HG02642 (cell line): ENCODE data around the gene GNE.
"Not testable (repeated sequence)": the region's sequence is repeated elsewhere in the genome, so short reads cannot be mapped to it uniquely, and the experiment has no call there.

Source experiments
- ATAC-seq: cut with Tn5 transposase; IDR thresholded peaks from one replicate; pipeline ENCODE4 v1.9.1; 2021; ENCODE audit warnings: mild to moderate bottlenecking; ENCODE audit not compliant: unreplicated experiment, poor library complexity

Gene GNE

GRCh38 chr9:36258208-36258995 lies at the start of gene GNE:
Gene GNE (minus strand): TSS chr9:36258448. CDS start chr9:36249355, 9,093 bp downstream.
- peak; percentile 91 for ATAC-seq

GRCh38 chr9:36306471-36307306 lies 48.4 kb upstream of the GNE start:
- no peak for ATAC-seq

- ATAC-seq, result not testable (repeated sequence)
Observed at GRCh38 chr9:36304366-36304765, 46.1 kb upstream of the GNE start.

GRCh38 chr9:36301227-36301626 lies 43.0 kb upstream of the GNE start:
- ATAC-seq, result no peak

- ATAC-seq, result no peak
Observed at GRCh38 chr9:36298566-36298965, 40.3 kb upstream of the GNE start.

- ATAC-seq, result no peak
Observed at GRCh38 chr9:36297798-36298197, 39.5 kb upstream of the GNE start.

GRCh38 chr9:36294996-36295395 lies 36.7 kb upstream of the GNE start:
- ATAC-seq, result not testable (repeated sequence)

GRCh38 chr9:36293918-36294317 lies 35.7 kb upstream of the GNE start:
- ATAC-seq, result no peak

- ATAC-seq, result no peak
Observed at GRCh38 chr9:36293171-36293570, 34.9 kb upstream of the GNE start.

- ATAC-seq, result no peak
Observed at GRCh38 chr9:36292641-36293040, 34.4 kb upstream of the GNE start.

- no peak for ATAC-seq
Observed at GRCh38 chr9:36290996-36291395, 32.7 kb upstream of the GNE start.

- no peak for ATAC-seq
Observed at GRCh38 chr9:36289836-36290435, 31.7 kb upstream of the GNE start.

- ATAC-seq, result no peak
Observed at GRCh38 chr9:36288070-36288469, 29.8 kb upstream of the GNE start.

- no peak for ATAC-seq
Observed at GRCh38 chr9:36286388-36286787, 28.1 kb upstream of the GNE start.

GRCh38 chr9:36284226-36284625 lies 26.0 kb upstream of the GNE start:
- no peak for ATAC-seq

- ATAC-seq, result no peak
Observed at GRCh38 chr9:36282275-36282674, 24.0 kb upstream of the GNE start.

- ATAC-seq, result no peak
Observed at GRCh38 chr9:36280989-36281388, 22.7 kb upstream of the GNE start.

- no peak for ATAC-seq
Observed at GRCh38 chr9:36278243-36278642, 20.0 kb upstream of the GNE start.

GRCh38 chr9:36276781-36277181 lies 18.5 kb upstream of the GNE start:
- no peak for ATAC-seq

GRCh38 chr9:36276254-36276653 lies 18.0 kb upstream of the GNE start:
- ATAC-seq, result no peak

- no peak for ATAC-seq
Observed at GRCh38 chr9:36275060-36275459, 16.8 kb upstream of the GNE start.
